ENCODE measurements around the gene TAS2R14.

DNA sequence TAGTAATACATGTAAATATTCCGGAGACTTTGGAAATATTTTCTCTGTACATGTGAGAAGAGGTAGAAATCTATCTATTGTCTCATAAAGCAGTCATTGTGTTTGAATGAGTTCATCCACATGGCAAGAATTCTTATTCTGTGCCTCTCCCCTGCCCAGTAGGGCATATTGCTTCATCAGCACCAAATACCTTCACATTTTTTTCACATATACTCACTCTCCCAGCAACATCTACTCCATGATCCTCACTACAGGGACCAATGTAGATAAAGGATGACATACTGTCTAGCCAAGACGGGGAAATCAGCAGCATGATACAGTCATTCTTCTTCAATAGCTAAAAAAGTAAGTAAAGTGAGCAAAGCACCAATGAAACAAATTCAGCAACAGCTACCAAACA, 1.3 kb upstream of the TAS2R14 start:
- TF ChIP-seq, protein P1, sequence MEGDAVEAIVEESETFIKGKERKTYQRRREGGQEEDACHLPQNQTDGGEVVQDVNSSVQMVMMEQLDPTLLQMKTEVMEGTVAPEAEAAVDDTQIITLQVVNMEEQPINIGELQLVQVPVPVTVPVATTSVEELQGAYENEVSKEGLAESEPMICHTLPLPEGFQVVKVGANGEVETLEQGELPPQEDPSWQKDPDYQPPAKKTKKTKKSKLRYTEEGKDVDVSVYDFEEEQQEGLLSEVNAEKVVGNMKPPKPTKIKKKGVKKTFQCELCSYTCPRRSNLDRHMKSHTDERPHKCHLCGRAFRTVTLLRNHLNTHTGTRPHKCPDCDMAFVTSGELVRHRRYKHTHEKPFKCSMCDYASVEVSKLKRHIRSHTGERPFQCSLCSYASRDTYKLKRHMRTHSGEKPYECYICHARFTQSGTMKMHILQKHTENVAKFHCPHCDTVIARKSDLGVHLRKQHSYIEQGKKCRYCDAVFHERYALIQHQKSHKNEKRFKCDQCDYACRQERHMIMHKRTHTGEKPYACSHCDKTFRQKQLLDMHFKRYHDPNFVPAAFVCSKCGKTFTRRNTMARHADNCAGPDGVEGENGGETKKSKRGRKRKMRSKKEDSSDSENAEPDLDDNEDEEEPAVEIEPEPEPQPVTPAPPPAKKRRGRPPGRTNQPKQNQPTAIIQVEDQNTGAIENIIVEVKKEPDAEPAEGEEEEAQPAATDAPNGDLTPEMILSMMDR (IDR thresholded peaks at IDR 0.05; ENCODE audit: borderline replicate concordance, extremely low read depth, low read length, poor library complexity, severe bottlenecking): no peak
- TF ChIP-seq EZH2 (IDR thresholded peaks at IDR 0.05; ENCODE audit: borderline replicate concordance, low read depth, low read length, severe bottlenecking): no peak

All from DND-41 (cell line).